Inferior parietal cortex (tissue), 1 donor: ENCODE measurements around the gene KLHL22.

Experiments used
- DNase-seq: peaks from one replicate; pipeline ENCODE4 v3.0.0-alpha.2; 2016; ENCODE audit errors: extremely low spot score

KLHL22 gene

GRCh38 chr22:20432244-20432686, 63.3 kb downstream of the KLHL22 start:
- no peak for DNase-seq

- DNase-seq, result no peak
Measured at GRCh38 chr22:20431511-20432192, 63.9 kb downstream of the KLHL22 start.

GRCh38 chr22:20430720-20431510, 64.7 kb downstream of the KLHL22 start:
- no peak for DNase-seq

- no peak for DNase-seq
Measured at GRCh38 chr22:20430101-20430719, 65.4 kb downstream of the KLHL22 start.

- DNase-seq, result peak; percentile 50
Measured at GRCh38 chr22:20429254-20430100, 66.1 kb downstream of the KLHL22 start.

- no peak for DNase-seq
Measured at GRCh38 chr22:20428496-20429253, 66.9 kb downstream of the KLHL22 start.

GRCh38 chr22:20427945-20428417, 67.6 kb downstream of the KLHL22 start:
- DNase-seq, result no peak

- DNase-seq, result no peak
Measured at GRCh38 chr22:20427104-20427944, 68.3 kb downstream of the KLHL22 start.

- no peak for DNase-seq
Measured at GRCh38 chr22:20426259-20426615, 69.4 kb downstream of the KLHL22 start.

GRCh38 chr22:20425566-20426258, 69.9 kb downstream of the KLHL22 start:
- DNase-seq, result no peak

- DNase-seq, result peak; percentile 39
Measured at GRCh38 chr22:20424932-20425565, 70.5 kb downstream of the KLHL22 start.

- no peak for DNase-seq
Measured at GRCh38 chr22:20424568-20424931, 71.0 kb downstream of the KLHL22 start.

- DNase-seq, result no peak
Measured at GRCh38 chr22:20423906-20424551, 71.6 kb downstream of the KLHL22 start.

- peak; percentile 77 for DNase-seq
Measured at GRCh38 chr22:20423008-20423905, 72.3 kb downstream of the KLHL22 start.

- DNase-seq, result no peak
Measured at GRCh38 chr22:20422271-20423007, 73.2 kb downstream of the KLHL22 start.

GRCh38 chr22:20421507-20421874, 74.1 kb downstream of the KLHL22 start:
- DNase-seq, result no peak
